ENCODE data around the gene PCDH9.

Gene PCDH9

DNA sequence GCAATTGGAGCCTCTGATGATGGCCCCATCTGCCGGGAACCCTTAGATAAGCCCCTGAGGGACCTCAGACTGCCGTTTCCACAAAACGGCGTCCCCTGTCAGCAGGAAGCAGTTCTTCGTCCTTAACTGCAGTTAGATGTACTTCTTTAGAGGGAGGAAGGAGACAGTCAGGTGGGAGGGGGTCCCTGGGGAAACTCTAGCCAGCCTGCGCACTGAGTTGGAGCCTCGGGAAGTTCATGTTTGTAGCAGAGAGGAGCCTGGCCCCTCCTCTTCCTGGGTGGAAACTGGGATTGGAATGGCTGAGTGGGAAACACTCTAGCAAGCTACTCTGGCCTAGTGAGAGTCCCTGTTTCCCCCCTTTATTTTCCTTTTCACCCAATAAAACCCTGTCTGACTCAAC, 612.4 kb downstream of the PCDH9 start:
- TF ChIP-seq, protein P1, sequence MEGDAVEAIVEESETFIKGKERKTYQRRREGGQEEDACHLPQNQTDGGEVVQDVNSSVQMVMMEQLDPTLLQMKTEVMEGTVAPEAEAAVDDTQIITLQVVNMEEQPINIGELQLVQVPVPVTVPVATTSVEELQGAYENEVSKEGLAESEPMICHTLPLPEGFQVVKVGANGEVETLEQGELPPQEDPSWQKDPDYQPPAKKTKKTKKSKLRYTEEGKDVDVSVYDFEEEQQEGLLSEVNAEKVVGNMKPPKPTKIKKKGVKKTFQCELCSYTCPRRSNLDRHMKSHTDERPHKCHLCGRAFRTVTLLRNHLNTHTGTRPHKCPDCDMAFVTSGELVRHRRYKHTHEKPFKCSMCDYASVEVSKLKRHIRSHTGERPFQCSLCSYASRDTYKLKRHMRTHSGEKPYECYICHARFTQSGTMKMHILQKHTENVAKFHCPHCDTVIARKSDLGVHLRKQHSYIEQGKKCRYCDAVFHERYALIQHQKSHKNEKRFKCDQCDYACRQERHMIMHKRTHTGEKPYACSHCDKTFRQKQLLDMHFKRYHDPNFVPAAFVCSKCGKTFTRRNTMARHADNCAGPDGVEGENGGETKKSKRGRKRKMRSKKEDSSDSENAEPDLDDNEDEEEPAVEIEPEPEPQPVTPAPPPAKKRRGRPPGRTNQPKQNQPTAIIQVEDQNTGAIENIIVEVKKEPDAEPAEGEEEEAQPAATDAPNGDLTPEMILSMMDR (IDR thresholded peaks at IDR 0.05; ENCODE audit: insufficient read depth, low read depth, low read length, missing control alignments), result no peak
- H3K4me3 ChIP-seq (ENCODE audit: low read length), result no peak overlapping the region
- DNase-seq (ENCODE audit: low read depth), result no peak

DNA sequence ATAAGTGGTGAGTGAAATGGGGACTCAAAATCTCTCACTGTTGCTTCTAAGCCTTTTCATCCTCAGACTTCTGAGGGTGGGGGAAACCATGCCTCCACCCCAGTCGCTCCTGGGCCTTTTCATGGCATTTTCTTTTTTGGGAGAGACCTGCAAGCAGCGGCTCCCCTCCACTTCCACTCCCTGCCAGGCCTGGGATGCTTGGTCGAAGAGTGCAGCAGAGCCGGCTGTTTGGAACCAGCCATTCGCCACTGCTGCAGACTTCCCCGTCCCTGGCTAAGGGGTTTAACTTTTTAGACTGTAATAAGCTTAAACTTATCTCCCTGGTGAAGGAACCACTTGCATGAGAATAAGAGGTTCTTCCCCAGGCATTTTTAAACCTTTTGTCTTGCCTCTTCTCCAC, 617.2 kb downstream of the PCDH9 start:
- TF ChIP-seq, protein P1 (IDR thresholded peaks at IDR 0.05; ENCODE audit: insufficient read depth, low read depth, low read length, missing control alignments), result no peak
- DNase-seq (ENCODE audit: low read depth), result no peak
- H3K4me3 ChIP-seq (ENCODE audit: low read length), result no peak overlapping the region

DNA sequence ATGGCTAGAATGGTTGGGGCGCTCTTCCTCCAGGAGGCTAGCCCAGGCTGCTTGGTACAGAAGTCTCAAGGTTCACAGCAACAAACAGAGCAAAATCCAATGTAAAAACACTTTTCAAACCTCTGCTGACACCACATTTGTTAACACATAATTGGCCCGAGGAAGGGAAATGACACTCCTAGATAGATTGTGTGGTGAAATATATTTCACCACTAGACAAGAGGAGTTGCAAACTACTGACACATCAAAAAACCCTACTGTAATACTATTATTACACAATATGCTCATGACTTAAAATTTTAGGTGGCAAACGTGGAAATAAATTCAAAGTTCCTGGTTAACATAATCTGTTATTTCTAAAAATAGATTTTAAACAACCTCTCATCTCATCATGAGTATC, 643.6 kb downstream of the PCDH9 start:
- peak; percentile 46 for DNase-seq (ENCODE audit: low read depth)
- TF ChIP-seq, protein P1 (IDR thresholded peaks at IDR 0.05; ENCODE audit: insufficient read depth, low read depth, low read length, missing control alignments), result no peak
- H3K4me3 ChIP-seq (ENCODE audit: low read length), result no peak overlapping the region

DNA sequence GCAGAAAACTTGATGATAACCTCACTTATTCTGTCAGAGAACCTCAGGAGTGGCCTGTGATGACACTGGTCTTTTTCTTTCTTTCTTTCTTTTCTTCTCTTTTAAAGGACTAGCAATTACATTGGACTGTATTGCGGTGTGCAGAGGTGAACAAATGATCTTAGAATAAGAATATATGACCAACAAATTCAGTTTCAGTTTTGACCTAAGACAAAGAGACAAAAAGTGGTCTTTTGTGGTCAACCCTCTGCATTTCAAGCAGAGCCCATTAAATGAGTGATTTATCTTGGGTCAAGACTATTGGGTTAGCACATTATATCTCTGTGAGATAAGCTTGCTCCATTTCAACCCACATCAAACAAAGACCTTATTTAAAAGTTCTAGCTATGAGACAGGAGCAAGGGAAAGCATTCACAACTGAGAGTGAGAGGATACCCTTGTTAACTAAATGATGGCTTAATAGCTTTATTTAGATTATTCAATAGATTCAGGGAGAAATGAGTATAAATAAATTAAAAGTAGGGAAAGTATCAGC, 644.4 kb downstream of the PCDH9 start:
- no peak overlapping the region for H3K4me3 ChIP-seq (ENCODE audit: low read length)
- no peak for DNase-seq (ENCODE audit: low read depth)

DNA sequence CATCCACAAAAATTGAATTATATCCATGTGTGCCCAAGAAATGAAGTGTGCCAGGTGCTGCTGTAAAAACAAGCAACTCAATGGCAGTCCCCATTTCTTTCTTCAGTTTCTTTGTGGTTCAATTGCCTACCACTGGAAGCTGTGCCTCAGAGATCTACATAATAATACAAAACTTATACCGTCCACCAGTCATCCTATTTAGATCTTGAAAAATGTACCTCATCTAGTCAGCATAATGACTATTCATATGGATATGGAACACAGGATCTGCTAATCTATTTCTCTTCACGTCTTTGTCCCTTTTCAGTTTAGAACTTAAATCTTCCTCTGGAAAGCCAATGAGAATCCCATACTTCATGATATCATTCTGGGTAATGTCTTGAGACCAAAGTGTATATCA, 648.5 kb downstream of the PCDH9 start:
- H3K4me3 ChIP-seq (ENCODE audit: low read length), result no peak overlapping the region
- TF ChIP-seq, protein P1 (IDR thresholded peaks at IDR 0.05; ENCODE audit: insufficient read depth, low read depth, low read length, missing control alignments), result no peak
- DNase-seq (ENCODE audit: low read depth), result no peak

More for the DNA sequence above, 644.4 kb downstream of the PCDH9 start:
- TF ChIP-seq, protein P1 (IDR thresholded peaks at IDR 0.05; ENCODE audit: insufficient read depth, low read depth, low read length, missing control alignments), result no peak

DNA sequence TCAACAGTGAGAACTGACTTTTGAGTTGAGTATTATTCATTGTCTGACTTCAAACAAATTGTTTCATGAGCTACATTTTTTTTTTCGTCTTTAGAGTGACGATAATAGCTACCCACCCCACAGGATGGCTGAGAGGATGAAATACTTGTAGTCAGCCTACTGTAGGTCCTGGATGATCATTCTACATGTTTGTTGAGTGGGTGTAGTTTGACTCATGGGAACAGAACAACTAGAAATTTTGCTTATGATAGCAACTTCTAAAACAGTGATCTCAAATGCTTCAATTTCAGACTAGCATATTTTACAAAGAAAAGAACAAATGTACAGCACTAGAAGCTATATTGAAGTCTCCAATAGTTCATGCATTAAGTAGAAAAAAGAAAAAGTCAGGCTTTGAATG, 651.8 kb downstream of the PCDH9 start:
- H3K4me3 ChIP-seq (ENCODE audit: low read length), result no peak overlapping the region
- DNase-seq (ENCODE audit: low read depth), result peak; percentile 57

DNA sequence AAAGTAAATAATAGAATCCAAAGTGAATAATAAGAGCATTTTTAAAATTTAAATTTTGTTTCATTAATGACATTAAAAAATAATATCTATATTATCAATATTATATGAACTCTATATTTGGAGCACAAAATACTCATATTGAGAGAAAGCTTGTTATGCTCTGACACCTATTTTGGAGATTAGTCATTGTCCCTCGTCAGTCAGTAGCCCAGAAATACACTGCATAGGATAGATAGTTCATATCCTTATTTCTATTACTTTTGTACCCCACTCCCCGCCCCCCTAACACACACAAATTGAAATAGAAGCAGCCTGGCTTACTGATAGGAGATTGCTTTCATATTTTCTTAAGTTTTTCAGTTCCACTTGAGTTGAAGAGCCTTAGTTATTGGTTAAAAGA, 652.8 kb downstream of the PCDH9 start:
- no peak overlapping the region for H3K4me3 ChIP-seq (ENCODE audit: low read length)
- no peak for DNase-seq (ENCODE audit: low read depth)
- TF ChIP-seq, protein P1 (IDR thresholded peaks at IDR 0.05; ENCODE audit: insufficient read depth, low read depth, low read length, missing control alignments), result no peak

More for the DNA sequence above, 651.8 kb downstream of the PCDH9 start:
- TF ChIP-seq, protein P1 (IDR thresholded peaks at IDR 0.05; ENCODE audit: insufficient read depth, low read depth, low read length, missing control alignments), result no peak

Measured in epithelial cell of esophagus (primary cell).